Spleen (tissue), 11 donors: ENCODE data around the gene CNGA4. TPM values are rescaled to one million over a fixed set of nuclear protein-coding genes. Genes with fewer than 3 reads are reported as not detected.

ENCODE experiments used
- DNase-seq: peaks from one replicate; pipeline ENCODE4 v3.0.0-alpha.2; 2020
- H3K27ac ChIP-seq, 8 donors: fragments of 200-600 bp; sonication (generic) in 7 of 8; 1 replicate in 4 of 8; 2 replicates in 4 of 8; pipeline versions ENCODE4 v1.5.0 to v1.8.0; 2016 to 2021; ENCODE audit warnings: inconsistent platforms in 4 of 8, mild to moderate bottlenecking in 4 of 8, moderate library complexity in 1 of 8
- H3K27me3 ChIP-seq, 7 donors: fragments of 200-600 bp; sonication (generic) in 6 of 7; replicated peaks in 1 of 7; 1 replicate in 4 of 7; 2 replicates in 3 of 7; pipeline versions ENCODE4 v1.5.0 to v1.8.0; 2016 to 2021; ENCODE audit warnings: inconsistent platforms in 3 of 7, mild to moderate bottlenecking in 1 of 7
- H3K36me3 ChIP-seq, 6 donors: fragments of 200-600 bp; sonication (generic) in 5 of 6; 1 replicate in 4 of 6; 2 replicates in 2 of 6; pipeline versions ENCODE4 v1.5.0 to v1.8.0; 2016 to 2021; ENCODE audit warnings: inconsistent platforms in 2 of 6
- H3K4me1 ChIP-seq, 6 donors: fragments of 200-600 bp; sonication (generic) in 5 of 6; 1 replicate in 3 of 6; 2 replicates in 3 of 6; pipeline versions ENCODE4 v1.5.0 to v1.8.0; 2016 to 2021; ENCODE audit warnings: inconsistent platforms in 3 of 6
- H3K4me3 ChIP-seq, 8 donors: fragments of 200-600 bp; sonication (generic) in 7 of 8; 1 replicate in 4 of 8; 2 replicates in 4 of 8; pipeline versions ENCODE4 v1.5.0 to v1.8.0; 2016 to 2021; ENCODE audit warnings: inconsistent platforms in 4 of 8, mild to moderate bottlenecking in 4 of 8, moderate library complexity in 2 of 8
- H3K9me3 ChIP-seq, 8 donors: fragments of 200-600 bp; sonication (generic) in 7 of 8; 1 replicate in 4 of 8; 2 replicates in 4 of 8; pipeline versions ENCODE4 v1.5.0 to v1.8.0; 2016 to 2021; ENCODE audit warnings: inconsistent platforms in 4 of 8
- POLR2A ChIP-seq, 3 donors: fragments of 450-650 bp; IDR thresholded peaks; one replicate each; pipeline ENCODE4 v1.5.1; 2017; ENCODE audit warnings: antibody characterized with exemption in 3 of 3, mild to moderate bottlenecking in 1 of 3
- POLR2AphosphoS5 ChIP-seq, 3 donors: sonication (generic); formaldehyde crosslinking; IDR thresholded peaks; one replicate each; pipeline ENCODE4 v1.5.1; 2017; ENCODE audit warnings: antibody characterized with exemption in 3 of 3
- WGBS, 5 donors: extraction: QIAGEN DNeasy Blood & Tissue Kit in 3 of 5; methylation state at CpG; one replicate each; pipeline versions ENCODE4 v1.1.5 to v1.1.7; 2013 to 2018; 5-methylcytosine and 5-hydroxymethylcytosine counted together
- intact Hi-C: fragments of 100-400 bp; cut with DNase I; formaldehyde crosslinking; loops from one replicate; pipeline ENCODE4 v1.15.0; 2023; ENCODE audit warnings: low total_unique reads
- polyA plus RNA-seq, 3 donors: library from polyadenylated mRNA; stranded (reverse); fragments of 200-250 nt; gene quantifications; one replicate each; pipeline ENCODE4 v1.2.1, GENCODE V29; 2013
- total RNA-seq, 7 donors: library from RNA; depleted of rRNA in 3 of 7; stranded (reverse); fragments of >200 nt in 3 of 7; fragmentation: NEBNext Ultra II Directional in 4 of 7; extraction: Animal tissue kit (Norgen Biotek cat#: 25700) in 4 of 7; gene quantifications; one replicate each; pipeline versions ENCODE4 v1.1.0 to v1.2.1, GENCODE V29; 2016 to 2021
- TF ChIP-seq, protein P1 (sequence below), 11 experiments: fragments of 200-600 bp in 7 of 11; fragments of 450-650 bp in 4 of 11; sonication (generic) in 4 of 11; IDR thresholded peaks in 8 of 11; conservative IDR thresholded peaks in 3 of 11; 1 replicate in 7 of 11; 2 replicates in 4 of 11; pipeline versions ENCODE4 v1.4.0 to v1.8.0; 2016 to 2021; ENCODE audit warnings: antibody characterized with exemption in 11 of 11, inconsistent platforms in 4 of 11, mild to moderate bottlenecking in 1 of 11
- donor health status: healthy with polysubstance abuse.
- donor health status: DM: no; HTN: no; CAD: no; lungs with moderate emphysema.
- donor health status: DM: no; HTN: no; CAD: no.
- donor health status: Bipolar disorder and iron deficiency.
- donor health status: healthy.
- donor health status: DM: no; HTN: no; CAD: no.
- donor health status: DM: yes; HTN: yes; CAD: no.

Gene CNGA4
- total and polyA plus RNA-seq, 10 donors, result 0.06 to 0.60 (median 0.29) TPM; not detected in 2

DNA sequence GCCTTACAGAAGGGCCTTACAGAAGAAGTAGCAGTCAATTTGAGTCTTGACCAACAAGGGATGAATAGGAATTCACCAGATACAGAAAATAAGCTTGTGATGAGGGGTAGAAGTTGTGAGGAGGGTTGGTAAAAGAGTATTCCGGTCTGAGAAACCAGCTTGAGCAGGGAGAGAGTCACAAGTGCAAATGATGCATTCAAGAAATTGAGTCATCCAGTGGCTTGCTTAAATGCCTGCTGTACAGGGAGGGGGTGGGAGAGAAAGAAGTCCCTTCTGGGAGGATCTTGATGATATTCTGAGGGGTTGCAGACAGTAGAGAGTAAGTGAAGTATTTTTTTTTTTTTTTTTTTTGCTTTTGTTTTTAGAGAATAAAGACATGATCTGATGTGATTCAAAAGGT is 29.9 kb downstream of the CNGA4 start:
- Histone ChIP-seq H3K4me1 (no peaks in the 10 kb centered on the region), H3K9me3 (no peaks in the 10 kb centered on the region), H3K27ac (no peak overlapping the region), H3K36me3 (no peaks in the 10 kb centered on the region), H3K4me3 (no peak overlapping the region), H3K27me3 (peaks cover 0 to 41% (median 0%) of the 10 kb centered on the region in 7 donors)
- no peak for TF ChIP-seq POLR2A (IDR thresholded peaks at IDR 0.05)
- no peak for TF ChIP-seq POLR2AphosphoS5 (IDR thresholded peaks at IDR 0.05)
- TF ChIP-seq, protein P1, sequence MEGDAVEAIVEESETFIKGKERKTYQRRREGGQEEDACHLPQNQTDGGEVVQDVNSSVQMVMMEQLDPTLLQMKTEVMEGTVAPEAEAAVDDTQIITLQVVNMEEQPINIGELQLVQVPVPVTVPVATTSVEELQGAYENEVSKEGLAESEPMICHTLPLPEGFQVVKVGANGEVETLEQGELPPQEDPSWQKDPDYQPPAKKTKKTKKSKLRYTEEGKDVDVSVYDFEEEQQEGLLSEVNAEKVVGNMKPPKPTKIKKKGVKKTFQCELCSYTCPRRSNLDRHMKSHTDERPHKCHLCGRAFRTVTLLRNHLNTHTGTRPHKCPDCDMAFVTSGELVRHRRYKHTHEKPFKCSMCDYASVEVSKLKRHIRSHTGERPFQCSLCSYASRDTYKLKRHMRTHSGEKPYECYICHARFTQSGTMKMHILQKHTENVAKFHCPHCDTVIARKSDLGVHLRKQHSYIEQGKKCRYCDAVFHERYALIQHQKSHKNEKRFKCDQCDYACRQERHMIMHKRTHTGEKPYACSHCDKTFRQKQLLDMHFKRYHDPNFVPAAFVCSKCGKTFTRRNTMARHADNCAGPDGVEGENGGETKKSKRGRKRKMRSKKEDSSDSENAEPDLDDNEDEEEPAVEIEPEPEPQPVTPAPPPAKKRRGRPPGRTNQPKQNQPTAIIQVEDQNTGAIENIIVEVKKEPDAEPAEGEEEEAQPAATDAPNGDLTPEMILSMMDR (IDR thresholded peaks at IDR 0.05 in 8 of 11, conservative IDR thresholded peaks at IDR 0.05 in 3 of 11), result no peak
- intact Hi-C loops, result no loop called here
- WGBS, 5 donors, result 73 to 92% (median 85%) methylated on average over 1 of the region's 1 CpG
- DNase-seq, result no peak

DNA sequence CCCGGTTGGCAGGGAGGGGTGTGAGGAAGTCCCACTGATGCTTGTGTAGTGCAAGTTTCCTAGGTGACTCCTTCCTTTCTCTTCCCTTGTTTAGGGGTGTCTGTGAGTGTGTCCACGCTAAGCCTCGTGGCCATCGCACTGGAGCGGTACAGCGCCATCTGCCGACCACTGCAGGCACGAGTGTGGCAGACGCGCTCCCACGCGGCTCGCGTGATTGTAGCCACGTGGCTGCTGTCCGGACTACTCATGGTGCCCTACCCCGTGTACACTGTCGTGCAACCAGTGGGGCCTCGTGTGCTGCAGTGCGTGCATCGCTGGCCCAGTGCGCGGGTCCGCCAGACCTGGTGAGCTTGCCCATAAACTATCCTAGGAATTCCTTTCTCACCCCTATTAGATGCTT is 31.1 kb downstream of the CNGA4 start:
- Histone ChIP-seq H3K9me3 (no peaks in the 10 kb centered on the region), H3K4me1 (no peaks in the 10 kb centered on the region), H3K36me3 (no peaks in the 10 kb centered on the region), H3K27me3 (peaks cover 0 to 41% (median 0%) of the 10 kb centered on the region in 7 donors), H3K27ac (no peak overlapping the region), H3K4me3 (no peak overlapping the region)
- peak; percentile 79 for DNase-seq
- intact Hi-C loops, result no loop called here
- 79 to 93% (median 83%) methylated on average over 20 to 24 of the region's 24 CpGs for WGBS, 5 donors
- TF ChIP-seq, protein P1 (IDR thresholded peaks at IDR 0.05 in 8 of 11, conservative IDR thresholded peaks at IDR 0.05 in 3 of 11), result peak in 1 of 11 experiments; percentile 41
- TF ChIP-seq POLR2A (IDR thresholded peaks at IDR 0.05) (no peak), POLR2AphosphoS5 (IDR thresholded peaks at IDR 0.05) (no peak)

DNA sequence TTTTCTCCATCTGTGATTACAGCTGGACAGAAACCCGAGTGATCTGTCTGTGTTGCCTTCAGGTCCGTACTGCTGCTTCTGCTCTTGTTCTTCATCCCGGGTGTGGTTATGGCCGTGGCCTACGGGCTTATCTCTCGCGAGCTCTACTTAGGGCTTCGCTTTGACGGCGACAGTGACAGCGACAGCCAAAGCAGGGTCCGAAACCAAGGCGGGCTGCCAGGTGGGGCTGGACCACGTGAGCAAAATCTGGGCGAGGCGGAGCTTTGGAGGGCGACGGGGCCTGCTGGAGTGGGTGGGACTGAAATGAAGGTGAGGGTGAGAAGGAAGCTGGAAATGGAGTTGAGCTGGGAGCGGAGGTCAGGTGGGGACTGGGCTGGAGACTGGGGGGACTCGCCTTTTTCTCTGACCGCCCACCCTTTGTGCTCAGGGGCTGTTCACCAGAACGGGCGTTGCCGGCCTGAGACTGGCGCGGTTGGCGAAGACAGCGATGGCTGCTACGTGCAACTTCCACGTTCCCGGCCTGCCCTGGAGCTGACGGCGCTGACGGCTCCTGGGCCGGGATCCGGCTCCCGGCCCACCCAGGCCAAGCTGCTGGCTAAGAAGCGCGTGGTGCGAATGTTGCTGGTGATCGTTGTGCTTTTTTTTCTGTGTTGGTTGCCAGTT is 31.8 kb downstream of the CNGA4 start:
- no peak overlapping the region for H3K27ac ChIP-seq
- WGBS, 5 donors, result 63 to 90% (median 83%) methylated on average over 31 to 41 of the region's 41 CpGs
- H3K9me3 ChIP-seq, result no peaks in the 10 kb centered on the region
- no peak for DNase-seq
- H3K4me3 ChIP-seq, result peak overlapping the region in 1 of 8 donors; percentile 18
- peaks cover 0 to 40% (median 0%) of the 10 kb centered on the region in 7 donors for H3K27me3 ChIP-seq
- H3K36me3 ChIP-seq, result no peaks in the 10 kb centered on the region
- intact Hi-C loops, result no loop called here
- TF ChIP-seq POLR2AphosphoS5 (IDR thresholded peaks at IDR 0.05) (no peak), POLR2A (IDR thresholded peaks at IDR 0.05) (no peak)
- TF ChIP-seq, protein P1 (IDR thresholded peaks at IDR 0.05 in 8 of 11, conservative IDR thresholded peaks at IDR 0.05 in 3 of 11), result no peak
- H3K4me1 ChIP-seq, result no peaks in the 10 kb centered on the region

DNA sequence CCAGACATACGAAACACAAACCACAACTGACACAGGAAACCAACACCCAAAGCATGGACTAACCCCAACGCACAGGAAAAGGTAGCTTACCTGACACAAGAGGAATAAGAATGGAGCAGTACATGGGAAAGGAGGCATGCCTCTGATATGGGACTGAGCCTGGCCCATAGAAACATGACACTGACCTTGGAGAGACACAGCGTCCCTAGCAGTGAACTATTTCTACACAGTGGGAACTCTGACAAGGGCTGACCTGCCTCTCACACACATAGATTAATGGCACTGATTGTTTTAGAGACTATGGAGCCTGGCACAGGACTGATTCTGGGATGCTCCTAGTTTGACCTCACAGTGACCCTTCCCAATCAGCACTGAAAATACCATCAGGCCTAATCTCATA is 32.7 kb downstream of the CNGA4 start:
- intact Hi-C loops, result no loop called here
- H3K4me3 ChIP-seq, result no peak overlapping the region

More for the DNA sequence above, 32.7 kb downstream of the CNGA4 start:
- Histone ChIP-seq H3K9me3 (peaks cover 0 to 4% (median 0%) of the 10 kb centered on the region in 8 donors), H3K4me1 (no peaks in the 10 kb centered on the region), H3K27ac (no peak overlapping the region), H3K27me3 (peaks cover 0 to 36% (median 0%) of the 10 kb centered on the region in 7 donors), H3K36me3 (no peaks in the 10 kb centered on the region)
- TF ChIP-seq, protein P1 (IDR thresholded peaks at IDR 0.05 in 8 of 11, conservative IDR thresholded peaks at IDR 0.05 in 3 of 11), result no peak
- TF ChIP-seq POLR2AphosphoS5 (IDR thresholded peaks at IDR 0.05) (no peak), POLR2A (IDR thresholded peaks at IDR 0.05) (no peak)
- 41 to 82% (median 50%) methylated on average over 2 to 3 of the region's 3 CpGs for WGBS, 5 donors
- DNase-seq, result no peak
